HPDE6-E6E7 (cell line): ENCODE results near the gene FRYL.
"Not testable (repeated sequence)": the region's sequence is repeated elsewhere in the genome, so short reads cannot be mapped to it uniquely, and the experiment has no call there.

Experiments
- DNase-seq: peaks from one replicate; pipeline ENCODE4 v3.0.0; 2011; ENCODE audit warnings: missing footprints; ENCODE audit errors: extremely low spot score

Gene FRYL

GRCh38 chr4:48661391-48661790 lies 118.7 kb downstream of the FRYL start:
- DNase-seq, result no peak

DNA sequence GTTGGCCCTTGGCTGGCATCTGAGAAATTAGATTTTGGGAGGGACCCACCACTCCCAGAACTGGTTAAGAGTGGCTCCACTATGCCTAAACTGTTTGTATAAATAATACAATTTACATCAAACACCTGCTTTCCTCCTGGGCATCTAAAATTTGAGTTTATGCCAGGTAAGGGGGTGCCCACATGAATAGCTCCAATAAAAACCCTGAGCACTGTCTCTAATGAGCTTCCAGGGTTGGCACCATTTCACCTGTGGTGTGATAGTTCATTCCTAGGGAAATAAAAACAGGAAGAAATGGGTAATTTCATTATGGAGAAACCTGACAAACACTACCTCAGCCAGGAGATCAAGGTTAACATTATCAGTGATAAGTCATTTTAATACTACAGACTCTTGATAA lies 119.7 kb downstream of the FRYL start:
- no peak for DNase-seq

- no peak for DNase-seq
Observed at GRCh38 chr4:48654015-48654664, 125.9 kb downstream of the FRYL start.

- no peak for DNase-seq
Observed at GRCh38 chr4:48653217-48654014, 126.7 kb downstream of the FRYL start.

- no peak for DNase-seq
Observed at GRCh38 chr4:48651914-48652313, 128.2 kb downstream of the FRYL start.

DNA sequence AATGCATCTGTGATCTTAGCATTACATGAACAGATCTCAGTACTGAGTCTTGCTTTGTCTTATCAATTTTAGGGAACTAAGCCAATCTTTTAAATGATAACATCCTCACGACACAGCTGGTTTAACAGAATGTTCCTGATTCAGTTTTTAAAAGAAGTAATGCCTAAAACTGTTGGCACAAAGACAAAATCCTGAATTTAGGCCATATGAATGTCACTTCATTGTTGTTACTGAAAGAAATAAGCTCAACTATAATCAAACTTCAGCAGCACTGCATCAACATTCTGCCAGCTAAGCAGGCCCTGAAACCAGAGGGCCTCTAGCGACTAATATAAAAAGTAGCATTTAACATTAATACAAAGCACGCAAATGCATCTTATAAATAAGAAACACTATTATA lies 130.6 kb downstream of the FRYL start:
- DNase-seq, result no peak

DNA sequence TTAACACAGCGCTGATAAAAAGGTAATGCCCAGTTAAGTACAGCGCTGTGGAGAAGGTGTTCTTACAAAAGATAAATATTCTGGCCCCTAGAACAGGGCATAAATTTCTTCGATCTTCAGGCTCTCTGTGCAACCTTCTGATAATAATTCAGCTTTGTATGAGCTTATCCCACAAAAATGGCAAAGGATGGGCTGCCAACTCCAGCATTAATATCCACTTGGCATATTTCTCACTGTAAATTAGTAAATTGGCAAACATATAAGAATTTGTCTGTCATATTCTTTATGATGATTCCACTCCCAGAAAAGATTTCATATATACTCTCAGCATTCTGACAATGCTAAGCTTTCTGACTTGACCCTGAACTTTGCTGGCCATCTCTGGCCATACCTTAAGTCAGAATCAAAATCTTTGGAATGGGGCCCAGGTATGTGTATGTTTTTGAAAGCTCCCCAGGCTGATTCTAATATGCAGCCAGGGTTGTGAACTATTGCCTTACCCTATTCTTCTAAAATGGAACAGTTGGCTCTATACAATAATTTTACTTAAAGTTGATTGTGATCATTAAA lies 134.8 kb downstream of the FRYL start:
- no peak for DNase-seq

DNA sequence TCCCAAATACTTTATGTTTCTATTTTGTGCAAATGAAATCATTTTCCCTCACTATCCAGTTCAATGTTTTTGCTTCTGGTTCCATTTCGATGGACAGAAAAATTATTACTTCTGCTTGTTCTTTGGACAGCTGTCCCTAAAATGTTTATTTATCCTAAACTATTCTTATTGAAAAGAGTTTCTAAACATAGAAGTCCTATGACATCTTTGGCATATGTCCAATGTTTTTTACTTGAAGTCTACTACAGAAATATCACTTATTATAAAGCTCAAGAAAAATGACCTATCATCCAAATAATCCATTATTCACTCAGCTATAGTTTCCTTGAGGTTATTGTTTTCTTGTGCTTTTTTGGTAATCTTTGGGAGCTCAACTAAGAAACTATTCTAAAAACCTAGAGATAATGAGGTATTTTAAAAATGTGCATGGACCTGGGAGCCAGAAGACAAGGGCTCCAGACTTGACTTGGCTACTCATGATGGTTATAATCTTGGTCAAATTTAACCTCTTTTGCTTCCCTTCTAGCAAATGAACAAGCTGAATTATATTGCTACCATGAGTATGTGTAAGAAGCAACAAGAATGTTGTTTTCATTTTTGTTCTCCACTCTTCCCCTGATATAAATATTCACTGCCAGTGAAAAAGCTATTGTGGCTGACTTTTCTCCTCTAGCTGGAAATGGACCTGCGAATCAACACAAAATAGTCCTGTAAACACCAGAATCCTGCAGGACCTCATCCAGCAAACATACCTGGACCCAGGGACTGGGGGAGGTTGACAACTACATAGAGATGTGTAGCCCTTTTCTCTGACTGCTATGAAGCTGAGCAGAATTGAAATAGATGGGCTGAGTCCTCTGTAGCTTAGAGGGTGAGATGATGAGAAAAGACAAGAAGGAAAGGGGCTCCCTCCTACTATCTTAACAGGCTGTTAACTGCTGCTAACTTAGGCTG lies 137.4 kb downstream of the FRYL start:
- DNase-seq, result no peak

DNA sequence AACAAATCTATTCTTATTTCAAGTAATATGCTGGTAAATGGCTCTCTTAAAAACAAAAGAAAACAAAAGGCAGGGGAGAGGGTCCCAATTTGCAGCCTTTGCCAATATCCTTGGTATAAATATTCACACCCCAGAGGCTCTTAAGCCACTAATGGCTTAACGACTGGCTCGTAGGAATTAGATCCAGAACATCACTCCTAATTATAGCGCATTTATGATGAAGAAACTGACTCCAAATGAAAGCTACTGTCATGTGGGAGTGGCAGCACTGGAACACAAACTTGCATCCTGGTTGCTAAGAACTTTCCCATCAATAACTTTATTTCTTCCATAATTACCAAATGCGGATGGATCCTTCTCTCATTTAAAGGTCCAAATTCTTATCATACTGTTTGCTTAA lies 138.7 kb downstream of the FRYL start:
- DNase-seq, result no peak

DNA sequence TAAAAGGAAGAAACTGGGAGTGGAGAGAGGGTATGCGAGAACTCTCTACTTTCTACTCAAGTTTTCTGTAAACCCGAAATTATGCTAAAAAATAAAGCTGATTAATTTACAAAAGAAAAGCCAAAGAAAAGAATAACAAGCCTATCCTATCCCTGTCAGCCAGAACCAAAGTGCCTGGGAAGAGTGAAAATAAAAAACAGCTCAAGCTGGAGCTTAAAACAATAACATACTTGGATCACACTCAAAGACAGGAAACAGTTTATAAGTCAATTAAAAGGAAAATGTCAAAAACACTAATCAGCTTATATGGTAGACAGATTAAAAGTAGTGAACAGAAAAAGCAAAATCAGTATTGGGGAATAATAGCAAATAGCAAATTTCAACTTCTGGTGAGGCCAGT lies 139.4 kb downstream of the FRYL start:
- no peak for DNase-seq

- DNase-seq, result no peak
Observed at GRCh38 chr4:48640225-48640624, 139.9 kb downstream of the FRYL start.

DNA sequence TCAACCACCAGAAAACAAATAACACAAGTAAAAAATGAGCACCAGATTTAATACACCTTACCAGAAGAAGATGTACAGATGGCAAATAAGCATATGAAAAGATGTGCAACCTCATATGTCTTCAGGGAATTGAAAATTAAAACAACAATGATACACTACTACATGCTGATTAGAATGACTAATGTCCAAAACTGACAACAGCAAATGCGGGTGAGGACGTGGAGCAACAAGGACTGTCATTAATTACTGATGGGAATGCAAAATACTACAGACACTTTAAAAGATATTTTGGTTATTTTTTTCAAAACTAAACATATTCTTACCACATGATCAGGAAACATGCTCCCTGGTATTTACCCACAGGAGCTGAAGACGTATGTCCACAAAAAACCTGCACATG lies 140.3 kb downstream of the FRYL start:
- DNase-seq, result no peak

GRCh38 chr4:48638586-48638985 lies 141.5 kb downstream of the FRYL start:
- not testable (repeated sequence) for DNase-seq

GRCh38 chr4:48636911-48637310 lies 143.2 kb downstream of the FRYL start:
- DNase-seq, result no peak

DNA sequence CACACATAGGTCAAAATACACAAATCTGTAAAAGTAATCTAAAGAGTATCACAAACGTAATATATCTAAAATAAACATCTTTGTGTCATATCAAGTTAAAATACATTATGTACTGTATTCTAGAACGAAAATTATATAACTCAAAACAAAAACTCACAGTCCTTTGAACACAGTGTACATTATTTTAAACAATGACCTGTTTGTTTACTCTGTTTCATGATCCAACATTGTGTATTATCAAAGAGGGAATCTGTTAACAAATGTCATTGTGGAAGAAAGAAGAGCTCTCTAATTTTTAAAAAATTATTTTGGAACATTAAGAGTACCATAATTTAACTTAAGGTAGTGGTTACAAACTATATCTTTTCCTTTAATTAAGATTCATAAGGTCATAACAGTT lies 144.1 kb downstream of the FRYL start:
- no peak for DNase-seq

DNA sequence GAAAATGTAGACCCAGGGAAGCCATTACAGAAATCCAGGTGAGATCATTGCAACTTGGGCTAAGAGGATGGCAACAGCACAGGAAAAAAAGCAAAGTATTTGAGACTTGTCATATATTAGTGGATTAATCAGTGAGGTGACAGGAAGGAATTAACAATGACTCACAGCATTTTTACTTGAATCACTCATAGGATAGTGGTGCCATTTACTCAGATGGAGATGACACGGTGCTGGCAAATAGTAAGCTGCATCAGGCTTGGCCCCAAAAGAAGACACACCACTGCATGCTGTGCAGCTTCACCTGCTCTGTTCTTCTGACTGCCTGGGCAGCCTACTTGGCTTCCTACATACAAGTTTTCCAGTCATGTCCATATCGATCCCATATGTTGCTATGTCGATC lies 144.8 kb downstream of the FRYL start:
- peak; percentile 23 for DNase-seq

DNA sequence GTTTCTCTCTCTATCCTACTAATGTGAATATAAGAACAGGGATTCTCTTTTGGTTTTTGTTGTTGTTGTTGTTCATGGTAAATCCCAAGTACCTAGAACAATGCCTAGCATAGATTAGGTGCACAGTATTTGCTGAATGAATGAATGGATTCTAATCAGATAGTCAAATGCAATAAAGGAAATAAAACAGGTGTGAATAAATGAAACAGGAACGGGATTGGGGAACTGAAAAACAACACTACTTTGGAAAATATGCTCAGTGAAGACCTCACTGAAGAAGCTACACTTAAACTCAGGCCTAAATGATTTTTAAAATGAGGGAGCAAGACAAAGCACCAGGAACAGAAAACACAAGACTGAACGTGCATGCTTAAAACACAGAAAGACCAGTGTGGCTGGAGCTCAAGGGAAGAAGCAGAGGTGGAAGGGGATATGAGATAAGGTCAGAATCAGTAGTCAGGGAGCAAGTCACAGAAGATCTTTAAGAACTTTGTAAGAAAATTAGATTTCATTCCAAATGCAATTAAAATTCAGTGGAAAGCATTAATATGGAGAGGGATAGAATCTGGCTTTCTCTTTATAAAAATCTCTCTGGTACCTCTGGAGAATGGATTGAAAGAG lies 145.3 kb downstream of the FRYL start:
- no peak for DNase-seq

DNA sequence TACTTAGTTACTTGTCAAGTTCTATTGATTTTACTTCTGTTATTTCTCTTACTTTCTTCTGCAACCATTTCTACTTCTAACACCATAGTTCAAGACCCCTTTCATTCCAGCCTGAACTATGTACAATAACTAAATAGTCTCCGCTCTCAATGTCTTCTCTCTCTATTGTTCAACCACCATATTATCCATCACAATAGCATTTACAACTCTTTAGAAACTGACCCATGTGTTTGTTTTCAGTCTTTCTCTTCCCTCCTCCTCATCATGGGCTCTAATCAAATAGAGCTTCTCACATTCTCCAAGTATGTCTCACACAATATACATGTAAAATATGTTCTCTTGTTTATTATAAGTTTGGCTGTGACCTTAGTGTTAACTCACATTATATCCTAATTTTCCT lies 146.4 kb downstream of the FRYL start:
- DNase-seq, result no peak

DNA sequence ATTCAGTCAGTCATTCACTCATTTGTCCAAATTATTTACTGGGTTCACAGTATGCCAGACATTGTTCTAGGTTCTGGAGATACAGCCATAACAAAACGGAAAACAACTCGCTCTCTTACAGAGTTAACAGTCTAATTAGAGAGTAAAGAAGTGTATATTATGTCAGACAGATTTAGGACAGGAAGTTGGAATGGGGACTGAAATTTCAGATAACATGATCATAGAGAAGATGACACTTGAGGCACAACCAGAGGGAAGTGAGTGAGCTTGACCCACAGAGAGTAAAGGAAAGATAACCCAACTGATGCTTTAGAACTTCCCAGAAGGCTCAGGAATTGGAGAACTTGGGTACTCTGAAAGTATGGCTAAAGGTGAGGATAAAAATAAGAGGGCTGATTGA lies 150.6 kb downstream of the FRYL start:
- DNase-seq, result no peak

GRCh38 chr4:48623182-48623780 lies 156.8 kb downstream of the FRYL start:
- DNase-seq, result no peak

DNA sequence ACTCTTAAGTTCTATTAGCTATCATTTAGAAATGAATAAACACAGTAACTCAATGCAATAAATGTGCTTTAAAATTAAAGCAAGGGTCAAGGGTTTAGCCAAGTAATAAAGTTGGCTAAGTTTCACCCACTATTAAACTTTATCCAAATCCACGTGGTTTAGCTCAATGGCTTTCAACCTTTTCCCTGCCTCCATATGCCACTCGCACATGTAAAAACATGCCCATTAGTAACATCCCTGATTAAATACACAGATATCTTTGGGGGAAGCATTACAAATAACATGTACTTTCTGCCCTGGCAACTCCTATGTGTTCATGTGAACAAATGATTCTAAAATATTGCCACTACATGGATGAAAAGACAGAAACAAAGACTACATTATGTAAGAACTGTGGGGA lies 159.2 kb downstream of the FRYL start:
- DNase-seq, result no peak
